ENCODE data around the gene CKB.

CKB gene

DNA sequence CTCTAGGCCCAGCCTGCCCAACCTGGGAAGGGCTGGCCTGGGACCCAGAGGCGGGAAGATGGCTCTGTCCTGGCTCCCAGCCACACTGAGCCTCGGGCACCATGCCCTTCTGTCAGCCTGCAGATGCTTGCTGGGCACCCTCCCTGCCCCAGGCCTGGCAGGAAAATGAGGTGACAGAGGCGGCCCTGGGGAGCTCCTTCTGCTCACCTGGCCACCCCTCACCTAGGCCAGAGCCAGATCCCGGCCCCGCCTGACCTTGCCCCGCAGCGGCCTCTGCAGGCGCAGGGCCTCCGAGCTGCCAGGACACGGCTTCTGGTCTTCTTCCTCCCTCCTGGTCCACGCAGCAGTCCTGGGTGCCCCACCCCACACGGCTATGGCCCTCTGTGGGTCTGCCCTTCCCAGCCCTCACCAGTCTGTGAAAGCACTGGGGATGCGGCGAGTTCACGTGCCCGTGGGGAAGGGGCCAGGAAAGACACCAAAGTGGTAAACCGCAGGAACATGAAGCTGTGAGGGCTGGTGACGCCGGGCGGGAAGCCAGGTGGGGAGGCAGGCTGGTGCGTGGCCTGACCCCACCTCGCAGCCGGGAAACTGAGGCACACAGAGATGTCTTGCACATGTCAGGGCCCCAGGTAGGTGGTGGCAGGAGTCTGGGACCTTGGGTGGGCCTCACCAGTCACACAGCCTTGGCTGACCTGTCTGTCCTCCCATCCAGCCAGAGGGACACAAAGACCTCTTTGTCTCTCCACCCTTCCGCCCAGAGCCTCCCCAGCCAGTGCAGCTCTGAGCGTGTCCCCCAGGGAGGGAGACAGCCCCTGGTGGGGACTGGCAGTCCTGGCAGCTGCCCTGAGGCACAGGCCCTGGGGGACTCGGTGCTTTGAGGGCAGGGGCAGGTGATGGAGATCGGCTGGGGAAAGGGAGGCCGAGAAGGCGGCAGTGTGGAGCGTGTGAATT is 27.0 kb upstream of the CKB start:
- DNase-seq (ENCODE audit: low read depth): no peak

DNA sequence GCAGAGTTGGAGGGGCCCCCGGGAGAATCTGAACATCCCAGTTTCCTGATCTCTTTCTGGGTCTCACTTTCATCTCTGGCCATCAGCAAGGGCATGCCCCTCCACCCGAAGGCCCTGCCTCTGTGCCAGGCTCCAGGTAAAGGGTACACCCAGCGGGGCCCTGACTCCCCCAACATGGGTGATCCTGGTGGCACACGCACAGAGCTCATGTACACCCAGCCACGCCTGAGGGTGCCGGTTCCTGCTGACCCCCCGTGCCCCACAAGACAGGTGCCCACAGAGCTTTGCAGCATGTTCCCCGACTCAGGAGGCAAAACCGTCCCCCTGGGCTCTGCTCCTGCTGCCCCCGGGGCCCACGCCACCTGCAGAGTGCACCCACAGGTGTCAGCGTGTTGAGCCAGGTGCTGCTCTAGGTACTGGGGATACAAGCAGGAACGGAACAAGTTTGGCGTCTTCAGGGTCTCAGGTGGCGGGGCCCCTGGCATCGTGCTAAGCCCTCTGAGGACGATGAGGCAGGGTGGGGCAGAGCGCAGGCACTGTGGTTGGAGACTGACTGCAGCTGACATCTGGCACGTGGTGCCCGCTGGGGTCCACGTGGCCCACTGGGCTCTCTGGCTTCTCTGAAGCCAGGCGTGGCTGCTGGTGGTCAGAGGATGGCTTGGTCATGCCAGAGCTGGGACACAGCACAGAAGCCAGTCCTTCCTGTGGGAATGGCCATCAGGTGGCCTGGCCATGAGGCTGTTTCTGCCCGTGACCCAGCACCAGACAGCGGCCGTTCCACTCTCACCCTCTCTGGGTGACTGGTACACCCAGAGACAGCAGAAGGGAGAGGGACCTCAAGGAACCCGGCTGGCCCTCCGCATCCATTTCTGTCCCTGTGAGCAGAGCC is 26.1 kb upstream of the CKB start:
- DNase-seq (ENCODE audit: low read depth): no peak

DNA sequence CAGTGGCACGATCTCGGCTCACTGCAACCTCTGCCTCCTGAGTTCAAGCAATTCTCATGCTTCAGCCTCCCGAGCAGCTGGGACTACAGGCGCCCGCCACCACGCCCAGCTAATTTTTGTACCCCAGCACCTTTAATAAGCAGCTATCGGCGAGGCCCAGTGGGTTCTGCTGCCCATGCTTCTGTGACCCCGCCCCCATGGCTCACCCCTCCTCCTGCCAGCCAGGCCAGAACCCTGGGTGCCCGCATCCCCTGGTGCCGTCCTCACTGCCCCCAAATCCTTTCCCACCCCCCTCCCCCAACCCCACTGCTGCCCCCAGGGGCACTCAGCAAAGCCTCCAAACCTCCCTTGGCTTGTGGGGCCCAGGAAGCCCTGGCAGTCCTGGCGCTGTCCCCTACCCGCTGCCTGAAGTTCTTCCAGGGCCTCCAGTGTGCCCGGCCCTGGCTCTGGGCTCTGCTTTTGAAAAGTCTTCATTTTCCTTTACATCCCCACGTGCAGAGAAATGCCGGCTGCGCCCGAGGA is 25.4 kb upstream of the CKB start:
- DNase-seq (ENCODE audit: low read depth): no peak

DNA sequence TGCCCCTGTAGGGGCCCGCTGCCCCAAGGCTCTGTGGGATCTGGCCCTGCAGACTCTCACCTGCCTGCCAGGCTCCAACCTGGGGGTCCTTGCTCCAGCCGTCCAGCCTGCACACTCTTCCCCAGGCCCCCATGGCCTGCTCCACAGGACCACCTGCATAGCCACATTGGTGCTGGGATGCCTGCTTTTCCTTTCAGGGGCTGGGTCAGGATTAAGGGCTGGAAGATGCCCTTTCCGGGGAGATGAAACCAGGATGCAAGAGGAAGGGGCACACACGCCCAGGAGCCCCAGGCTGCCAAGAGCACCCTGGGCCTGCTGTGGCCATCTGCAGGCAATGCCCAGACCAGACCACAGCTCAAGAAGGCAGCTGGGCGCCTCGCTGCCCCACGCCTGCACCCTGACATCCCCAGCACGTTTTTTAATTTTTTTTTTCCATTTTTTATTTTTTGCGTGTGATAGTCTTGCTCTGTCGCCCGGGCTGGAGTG is 24.9 kb upstream of the CKB start:
- no peak for DNase-seq (ENCODE audit: low read depth)

DNA sequence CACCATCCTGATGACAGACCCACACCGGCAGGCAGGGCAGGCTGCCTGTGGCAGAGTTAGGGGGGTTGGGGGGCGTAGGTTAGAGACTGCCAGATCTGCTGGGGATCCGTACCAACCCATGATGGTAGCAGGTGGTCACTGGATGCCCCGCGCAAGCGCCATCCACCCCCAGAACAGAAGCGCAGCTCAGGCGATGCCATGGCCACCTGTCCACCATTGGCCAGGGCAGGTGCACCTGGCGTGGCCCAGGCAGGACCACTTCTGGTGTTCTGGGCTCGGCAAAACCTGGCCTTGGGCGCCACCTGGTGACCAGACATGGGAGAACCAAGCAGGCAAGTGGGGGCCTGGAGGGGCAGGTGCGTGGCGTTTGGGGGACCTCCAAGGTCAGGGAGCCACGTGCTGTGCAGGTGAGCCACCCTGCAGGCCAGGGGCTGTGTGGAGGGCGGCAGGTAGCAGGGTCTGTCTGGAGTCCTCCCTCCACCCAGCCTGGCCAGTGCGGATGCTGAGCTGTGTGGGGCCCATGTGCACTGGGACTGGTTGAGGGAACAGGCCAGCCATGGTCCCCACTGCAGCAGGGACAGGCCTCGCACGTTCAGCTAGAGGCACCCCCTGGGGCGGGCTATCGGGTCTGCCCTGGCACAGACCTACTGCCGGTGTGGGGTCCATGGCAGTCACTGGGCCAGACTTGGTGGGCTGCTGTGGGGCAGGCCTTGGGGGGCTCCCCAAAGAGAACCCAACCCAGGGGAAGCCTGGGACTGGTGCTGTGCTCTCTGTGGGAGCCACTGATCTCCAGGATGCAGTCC is 24.2 kb upstream of the CKB start:
- no peak for DNase-seq (ENCODE audit: low read depth)

DNA sequence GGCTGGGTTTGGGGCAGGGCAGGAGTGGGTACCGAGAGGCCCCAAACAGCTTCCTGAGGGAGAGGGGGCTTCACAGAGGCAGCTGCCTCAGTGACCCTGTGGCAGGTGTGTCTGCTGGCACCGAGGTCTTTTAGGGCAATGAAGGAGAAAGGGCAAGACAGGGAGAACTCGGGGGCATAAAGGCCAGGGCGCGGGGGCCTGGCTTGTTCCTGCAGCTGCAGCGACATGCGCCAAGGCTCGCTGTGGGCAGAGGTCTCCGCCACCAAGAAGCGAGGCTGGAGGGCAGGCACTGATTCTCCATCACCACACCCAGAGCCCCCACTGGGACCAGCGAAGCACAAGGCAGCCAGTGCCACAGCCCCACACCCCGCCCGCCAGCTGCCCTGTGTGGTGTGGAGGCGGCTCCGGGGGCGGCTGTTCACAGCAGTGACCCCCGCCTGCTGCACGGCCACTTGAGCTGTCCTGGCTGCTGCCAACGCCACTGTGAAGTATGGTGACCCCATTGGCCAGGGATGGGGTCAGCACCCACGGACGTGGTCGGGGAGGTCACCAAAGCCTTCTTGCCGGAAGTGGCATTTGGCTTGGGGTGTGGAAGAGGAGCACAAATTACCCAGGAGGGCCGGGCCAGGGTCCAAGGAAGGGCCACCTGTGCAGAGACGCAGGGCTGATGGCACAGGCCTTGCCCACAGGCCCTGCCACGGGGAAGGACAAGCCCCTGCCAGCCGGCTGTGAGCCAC is 23.5 kb upstream of the CKB start:
- DNase-seq (ENCODE audit: low read depth): no peak

DNA sequence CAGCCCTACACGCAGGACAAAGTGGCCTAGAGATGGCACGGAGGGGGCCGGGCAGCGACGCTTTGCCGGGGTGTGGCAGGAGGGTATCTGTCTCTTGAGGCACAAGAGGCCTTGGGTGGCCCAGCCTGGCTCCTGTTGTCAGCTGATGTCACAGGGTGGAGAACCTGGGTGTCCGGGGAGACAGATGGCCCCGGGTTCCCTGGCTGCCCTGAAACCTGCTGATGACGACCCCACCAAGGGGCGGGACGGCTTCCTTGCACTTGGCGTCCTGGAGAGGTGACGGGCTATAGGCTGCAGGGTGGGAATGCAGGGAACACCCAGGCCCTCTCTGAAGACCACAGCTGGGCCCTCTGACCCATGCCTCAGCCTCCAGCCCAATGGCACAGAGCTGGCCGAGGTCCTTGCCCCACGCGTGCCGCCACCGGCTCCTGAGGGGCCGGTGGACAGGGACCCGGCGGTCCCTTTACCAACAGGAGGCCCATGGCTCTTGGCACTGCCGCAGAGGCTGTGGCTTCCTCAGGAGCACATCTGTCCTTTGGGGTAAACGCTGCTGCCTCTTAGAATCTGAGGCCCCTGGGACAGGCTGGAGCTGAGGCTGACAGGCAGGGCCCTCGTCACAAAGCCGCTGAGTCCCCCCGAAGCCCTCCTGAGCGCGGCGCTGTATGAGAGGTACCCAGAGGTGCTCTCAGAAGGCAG is 22.7 kb upstream of the CKB start:
- DNase-seq (ENCODE audit: low read depth): no peak

DNA sequence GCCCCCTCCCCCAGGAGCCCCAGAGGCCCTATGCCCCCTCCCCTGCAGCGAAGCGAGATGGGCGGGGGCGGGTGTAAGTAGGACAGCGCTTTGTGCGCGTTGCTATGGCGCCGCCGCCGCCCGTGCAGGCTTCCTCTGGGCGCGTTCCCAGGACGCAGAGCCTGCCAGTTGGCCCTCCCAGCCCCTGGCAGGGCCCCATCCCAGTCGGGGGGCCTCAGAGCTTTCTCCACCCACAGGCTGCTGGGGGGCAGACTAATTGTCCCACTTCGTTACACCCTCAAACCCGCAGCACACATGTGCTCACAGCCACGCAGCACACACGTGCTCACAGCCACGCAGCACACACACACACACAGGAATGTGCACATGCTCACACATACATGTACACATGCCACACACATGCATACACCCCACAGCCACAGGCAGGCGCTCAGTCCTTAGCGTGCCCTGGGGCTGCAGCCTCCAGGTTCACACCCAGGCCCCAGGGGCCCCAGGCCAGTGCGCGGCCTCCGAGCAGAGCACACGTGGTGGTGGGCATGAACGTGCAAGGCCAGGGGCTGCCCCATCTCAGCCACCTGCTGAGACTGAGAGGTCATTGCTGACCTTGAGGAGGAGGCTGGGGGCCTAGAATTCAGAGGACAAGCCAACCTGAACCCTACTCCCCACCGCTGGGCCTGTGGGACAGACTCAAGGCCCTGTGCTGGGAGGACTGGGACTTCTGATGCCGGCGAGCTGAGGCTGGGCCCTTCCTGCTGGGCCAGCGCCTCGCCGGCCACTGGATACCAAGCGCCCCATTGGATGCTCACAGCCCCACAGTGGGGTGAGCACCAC is 22.0 kb upstream of the CKB start:
- no peak for DNase-seq (ENCODE audit: low read depth)

DNA sequence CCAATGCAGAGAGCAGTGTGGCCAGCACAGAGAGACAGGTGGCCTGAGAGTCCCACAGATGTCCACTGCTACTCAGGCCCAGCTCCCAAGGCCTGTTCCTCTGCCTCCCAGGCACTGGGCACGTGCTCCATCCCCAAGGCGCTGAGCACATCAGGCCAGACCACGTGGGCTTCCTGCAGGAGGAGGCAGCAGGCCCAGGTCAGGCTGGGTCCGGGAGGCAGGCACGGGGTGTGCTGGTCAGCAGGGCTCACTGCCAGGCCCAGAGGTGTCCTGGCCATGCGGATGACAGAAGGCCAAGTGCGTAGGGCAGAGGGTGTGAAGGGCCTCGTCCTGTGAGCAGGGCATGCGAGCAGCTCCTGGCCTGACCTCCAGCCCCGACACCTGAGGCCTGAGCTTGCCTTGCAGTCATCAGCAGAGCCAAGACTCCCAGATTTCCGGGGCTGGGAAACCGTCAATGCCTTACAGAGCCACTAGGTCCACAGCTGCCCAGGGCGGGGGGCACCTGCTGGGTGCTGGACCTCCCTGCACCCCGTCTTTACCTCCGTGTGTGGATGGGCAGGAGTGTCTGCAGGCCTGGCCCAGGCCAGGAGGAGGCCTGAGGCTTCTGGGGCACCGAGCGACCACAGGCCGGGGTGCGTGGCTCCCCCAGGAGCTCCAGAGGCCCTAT is 21.2 kb upstream of the CKB start:
- no peak for DNase-seq (ENCODE audit: low read depth)

DNA sequence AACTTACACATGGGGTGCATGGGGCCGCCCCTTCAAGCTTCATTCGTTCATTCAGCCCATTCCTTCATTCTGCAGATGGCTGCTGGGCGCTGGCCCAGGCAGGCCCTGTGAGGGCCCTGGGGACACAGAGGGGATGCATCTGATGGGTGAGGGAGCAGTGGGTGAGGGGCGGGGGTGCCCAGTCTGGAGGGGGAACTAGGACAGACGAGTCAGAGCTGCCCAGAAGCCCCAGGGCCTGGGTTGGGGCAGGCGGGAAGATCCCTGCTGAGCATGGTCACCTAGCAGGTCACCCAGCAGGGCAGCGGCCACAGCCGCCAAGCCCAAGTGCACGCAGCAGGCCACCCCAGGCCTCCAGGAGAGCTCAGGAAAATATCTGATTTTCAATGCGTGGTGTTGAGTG is 20.5 kb upstream of the CKB start:
- no peak for DNase-seq (ENCODE audit: low read depth)

DNA sequence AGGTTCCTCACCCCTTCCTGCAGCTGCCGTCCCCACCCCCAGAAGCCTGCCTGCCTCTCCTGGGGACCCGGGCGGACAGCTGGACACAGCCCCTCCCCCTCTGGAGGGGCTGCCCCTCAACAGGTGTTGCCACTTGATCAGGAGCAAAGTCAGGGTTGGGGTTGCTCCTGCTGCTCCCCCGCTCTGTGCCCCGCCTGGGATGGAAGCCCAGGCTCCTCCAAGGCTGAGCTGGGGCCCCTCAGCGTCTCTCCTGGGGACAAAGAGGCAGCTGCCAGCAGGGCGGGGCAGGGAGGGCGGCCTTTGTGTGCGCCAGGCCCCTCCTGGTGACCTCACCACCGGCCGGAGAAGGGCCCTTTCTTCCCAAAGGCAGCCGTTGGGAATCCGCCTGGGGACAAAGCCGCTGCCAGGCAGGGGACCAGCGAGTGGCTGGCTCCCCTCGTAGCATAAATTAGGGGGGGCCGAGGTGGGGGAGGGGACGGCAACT is 20.0 kb upstream of the CKB start:
- no peak for DNase-seq (ENCODE audit: low read depth)

DNA sequence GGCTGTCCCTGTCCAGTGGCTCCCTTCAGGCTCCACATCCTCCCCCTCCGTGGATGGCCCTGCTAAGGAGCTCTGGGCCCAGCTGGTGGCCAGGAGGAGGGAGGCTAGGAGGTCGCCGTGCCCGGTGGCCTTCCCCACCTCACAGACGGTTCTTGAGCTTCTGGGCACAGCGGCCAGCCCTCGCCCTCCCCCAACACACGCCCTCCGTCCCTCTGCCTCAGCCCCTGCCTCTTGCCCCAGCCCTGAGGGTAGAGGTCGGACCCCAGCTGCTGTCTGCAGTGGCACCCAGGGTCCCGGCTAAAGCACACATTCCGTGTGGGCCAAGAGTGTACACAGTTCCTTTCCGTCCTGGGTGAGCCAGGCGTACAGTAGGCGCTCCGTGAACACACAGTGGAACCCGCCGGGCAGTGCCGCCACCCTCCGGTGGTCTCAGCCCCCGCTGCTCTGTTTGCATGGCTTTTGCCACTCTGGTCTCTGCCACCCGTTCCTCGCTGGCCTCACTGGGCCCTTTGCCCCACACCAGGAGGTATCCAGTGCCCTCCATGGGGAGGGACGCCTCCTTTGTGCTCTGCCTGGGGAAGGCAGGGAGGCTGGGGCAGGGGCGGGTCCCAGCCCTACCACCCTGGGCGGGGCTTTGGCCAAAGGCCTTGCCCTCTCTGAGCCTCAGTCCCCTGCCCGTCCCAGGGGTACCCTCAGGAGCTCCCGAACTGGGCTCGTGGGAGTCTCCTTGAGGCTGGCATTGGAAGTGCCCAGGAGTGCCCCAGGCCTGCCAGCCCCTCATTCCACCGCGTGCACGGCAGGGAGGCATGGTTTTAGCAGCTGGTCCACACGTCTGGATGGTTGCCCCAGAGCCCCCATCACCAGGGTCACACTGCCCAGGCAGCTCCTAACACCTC is 19.3 kb upstream of the CKB start:
- DNase-seq (ENCODE audit: low read depth): no peak

DNA sequence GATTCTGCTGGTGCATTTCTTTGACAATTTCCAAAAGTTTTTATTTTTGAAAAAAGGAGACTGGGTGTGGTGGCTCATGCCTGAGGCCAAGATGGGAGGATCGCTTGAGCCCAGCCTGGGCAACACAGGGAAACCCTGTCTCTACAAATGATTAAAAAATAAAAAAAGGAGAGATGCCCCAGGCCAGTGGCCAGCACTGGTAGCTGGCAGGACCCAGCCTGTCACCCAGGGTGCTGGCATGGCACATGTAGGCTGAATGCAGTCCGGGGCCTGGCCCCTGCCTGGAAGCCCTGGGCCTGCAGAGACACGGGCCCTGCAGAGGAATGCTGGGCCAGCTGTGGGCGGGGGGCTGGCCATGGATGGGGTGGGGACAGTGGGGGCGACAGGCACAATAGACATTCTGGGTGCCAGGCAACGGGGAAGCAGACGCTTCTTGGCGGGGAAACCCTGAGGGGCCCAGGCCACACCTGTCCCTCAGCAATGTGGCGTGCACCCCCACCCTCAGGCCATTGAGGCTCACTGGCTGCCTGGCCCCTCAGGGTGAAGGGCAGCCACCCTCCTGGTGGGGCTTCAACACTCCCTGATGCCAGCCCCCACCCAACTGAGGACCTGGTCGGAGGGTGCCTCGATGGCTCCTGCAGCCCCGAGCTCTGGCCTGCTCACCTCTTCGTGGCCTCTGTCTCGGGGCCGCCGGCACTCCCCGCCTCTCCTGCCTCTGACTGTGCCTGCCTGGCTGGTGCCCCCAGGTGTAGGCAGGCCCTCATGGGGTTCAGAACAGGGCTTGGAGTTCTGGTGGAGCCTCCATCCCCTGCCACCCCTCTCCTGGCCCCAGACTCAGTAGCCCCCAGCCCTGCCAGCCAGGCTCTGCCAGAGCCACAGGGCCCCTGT is 18.4 kb upstream of the CKB start:
- no peak for DNase-seq (ENCODE audit: low read depth)

DNA sequence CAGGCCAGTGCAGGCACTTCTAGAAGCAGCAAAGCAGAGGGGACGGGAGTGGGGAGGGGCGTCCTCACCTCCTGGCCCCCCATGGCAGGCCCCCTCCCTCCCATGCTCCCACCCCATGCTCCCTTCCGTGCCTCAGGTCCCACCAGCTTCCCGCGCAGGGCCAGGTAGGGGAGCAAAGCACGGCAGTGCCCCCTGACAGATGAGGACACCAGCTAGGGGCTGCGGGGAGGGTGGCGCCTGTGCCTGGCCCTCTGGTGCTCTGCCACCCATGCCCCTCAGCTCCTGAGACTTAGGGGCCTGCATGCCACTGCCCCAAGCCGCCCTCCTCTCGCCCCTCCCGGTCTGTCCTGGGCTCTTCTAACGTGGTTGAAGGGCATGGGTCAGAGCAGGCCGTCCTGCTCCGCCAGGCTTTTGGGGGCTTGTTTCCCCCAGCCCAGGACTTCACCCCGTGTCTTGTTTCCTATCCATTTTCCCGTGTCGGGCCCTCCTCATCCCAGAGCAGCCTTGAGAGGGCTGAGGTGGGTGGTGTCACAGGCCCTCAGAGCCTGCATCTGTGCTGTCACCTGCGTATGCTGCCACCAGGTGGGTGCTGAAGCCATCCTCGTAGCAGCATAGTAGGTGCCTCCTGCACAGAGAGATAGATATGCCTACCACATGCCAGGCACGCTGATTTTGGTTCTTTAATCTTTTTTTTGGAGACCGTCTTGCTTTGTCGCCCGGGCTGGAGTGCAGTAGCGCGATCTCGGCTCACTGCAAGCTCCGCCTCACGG is 16.6 kb upstream of the CKB start:
- no peak for DNase-seq (ENCODE audit: low read depth)

DNA sequence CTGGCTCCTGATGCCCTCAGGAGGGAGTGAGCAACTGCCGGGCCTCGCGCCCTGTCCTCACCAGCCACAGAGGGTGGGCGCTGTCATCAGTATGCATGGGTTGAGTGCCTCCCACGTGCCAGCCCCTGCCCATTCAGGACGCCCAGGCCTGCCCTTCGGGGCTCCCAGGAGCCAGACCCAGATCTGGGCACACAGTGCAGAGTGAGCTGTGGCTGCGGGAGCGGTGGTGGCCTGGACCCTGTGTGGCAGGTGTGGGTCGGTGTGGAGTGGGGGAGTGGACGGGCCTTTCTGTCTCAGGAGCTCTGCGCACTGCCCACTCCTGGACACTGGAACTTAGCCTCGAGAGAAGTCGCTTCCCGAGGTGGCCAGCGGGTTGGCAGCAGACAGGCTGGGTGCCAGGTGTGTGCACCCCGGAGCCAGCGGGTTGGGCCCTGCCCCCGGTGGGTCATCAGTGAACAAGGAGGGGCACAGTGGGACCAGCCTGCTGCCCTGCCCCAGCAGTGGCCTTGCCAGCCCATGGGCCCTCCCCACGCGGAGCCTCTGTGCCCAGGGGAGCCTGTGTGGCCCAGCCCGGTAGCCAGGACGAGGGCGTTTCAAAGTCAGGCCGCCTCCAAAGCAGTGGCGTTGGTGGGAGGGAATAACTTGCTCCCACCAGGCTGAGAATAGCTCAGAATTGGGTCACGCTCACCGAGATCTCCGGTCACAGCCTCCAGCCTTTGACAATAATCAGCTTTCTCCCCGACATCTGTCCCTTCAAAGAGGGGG is 15.8 kb upstream of the CKB start:
- no peak for DNase-seq (ENCODE audit: low read depth)

Measured in stromal cell of bone marrow (primary cell).